ENCODE data around the gene CALN1.

GRCh38 chr7:72321637-72322036, 90.5 kb downstream of the CALN1 start:
- no peak for TF ChIP-seq SIN3A (IDR thresholded peaks at IDR 0.05; ENCODE audit: borderline replicate concordance, insufficient read depth, low read length)
- TF ChIP-seq, protein P1, sequence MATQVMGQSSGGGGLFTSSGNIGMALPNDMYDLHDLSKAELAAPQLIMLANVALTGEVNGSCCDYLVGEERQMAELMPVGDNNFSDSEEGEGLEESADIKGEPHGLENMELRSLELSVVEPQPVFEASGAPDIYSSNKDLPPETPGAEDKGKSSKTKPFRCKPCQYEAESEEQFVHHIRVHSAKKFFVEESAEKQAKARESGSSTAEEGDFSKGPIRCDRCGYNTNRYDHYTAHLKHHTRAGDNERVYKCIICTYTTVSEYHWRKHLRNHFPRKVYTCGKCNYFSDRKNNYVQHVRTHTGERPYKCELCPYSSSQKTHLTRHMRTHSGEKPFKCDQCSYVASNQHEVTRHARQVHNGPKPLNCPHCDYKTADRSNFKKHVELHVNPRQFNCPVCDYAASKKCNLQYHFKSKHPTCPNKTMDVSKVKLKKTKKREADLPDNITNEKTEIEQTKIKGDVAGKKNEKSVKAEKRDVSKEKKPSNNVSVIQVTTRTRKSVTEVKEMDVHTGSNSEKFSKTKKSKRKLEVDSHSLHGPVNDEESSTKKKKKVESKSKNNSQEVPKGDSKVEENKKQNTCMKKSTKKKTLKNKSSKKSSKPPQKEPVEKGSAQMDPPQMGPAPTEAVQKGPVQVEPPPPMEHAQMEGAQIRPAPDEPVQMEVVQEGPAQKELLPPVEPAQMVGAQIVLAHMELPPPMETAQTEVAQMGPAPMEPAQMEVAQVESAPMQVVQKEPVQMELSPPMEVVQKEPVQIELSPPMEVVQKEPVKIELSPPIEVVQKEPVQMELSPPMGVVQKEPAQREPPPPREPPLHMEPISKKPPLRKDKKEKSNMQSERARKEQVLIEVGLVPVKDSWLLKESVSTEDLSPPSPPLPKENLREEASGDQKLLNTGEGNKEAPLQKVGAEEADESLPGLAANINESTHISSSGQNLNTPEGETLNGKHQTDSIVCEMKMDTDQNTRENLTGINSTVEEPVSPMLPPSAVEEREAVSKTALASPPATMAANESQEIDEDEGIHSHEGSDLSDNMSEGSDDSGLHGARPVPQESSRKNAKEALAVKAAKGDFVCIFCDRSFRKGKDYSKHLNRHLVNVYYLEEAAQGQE (IDR thresholded peaks at IDR 0.05; ENCODE audit: insufficient read depth in 1 of 2, low read depth in 2 of 2, low read length in 2 of 2): no peak
